Peyer's patch (tissue), 4 donors: Measurements from ENCODE around the gene DLG3.
"Not testable (repeated sequence)": the region's sequence is repeated elsewhere in the genome, so short reads cannot be mapped to it uniquely, and the experiment has no call there.

Experiments used
- CTCF ChIP-seq, 6 experiments: fragments of 450-650 bp in 4 of 6; fragments of 200-600 bp in 2 of 6; sonication (generic) in 1 of 6; IDR thresholded peaks; one replicate each; pipeline ENCODE4 v1.5.1; 2017 to 2019; ENCODE audit warnings: antibody characterized with exemption in 6 of 6, mild to moderate bottlenecking in 3 of 6, moderate library complexity in 1 of 6
- POLR2A ChIP-seq, 2 donors: fragments of 450-650 bp; IDR thresholded peaks; one replicate each; pipeline ENCODE4 v1.5.1; 2017; ENCODE audit warnings: antibody characterized with exemption in 2 of 2, mild to moderate bottlenecking in 2 of 2, moderate library complexity in 2 of 2

GRCh38 chrX:70400181-70400580 lies 44.5 kb upstream of the DLG3 start:
- TF ChIP-seq CTCF, POLR2A (IDR thresholded peaks at IDR 0.05): not testable (repeated sequence)
